Cardiac septum (tissue), 1 donor: ENCODE measurements around the gene GHITM. TPM values are rescaled to one million over a fixed set of nuclear protein-coding genes. Genes with fewer than 3 reads are reported as not detected.
A peak's percentile ranks its signal among the peaks of the same experiment; 100 is the strongest.
"Not testable (repeated sequence)": the region's sequence is repeated elsewhere in the genome, so short reads cannot be mapped to it uniquely, and the experiment has no call there.

Experiments used
- DNase-seq: peaks from one replicate; pipeline ENCODE4 v3.0.0-alpha.2; 2020; ENCODE audit warnings: low spot score
- intact Hi-C: fragments of 100-400 bp; cut with DNase I; formaldehyde crosslinking; loops from one replicate; pipeline ENCODE4 v1.14.0; 2022
- total RNA-seq: library from RNA; stranded (reverse); fragmentation: NEBNext Ultra II Directional; extraction: Animal tissue kit (Norgen Biotek cat#: 25700); gene quantifications from one replicate; pipeline ENCODE4 v1.2.1, GENCODE V29; 2021
- donor health status: DM: no; HTN: no; CAD: no.

The GHITM gene
- total RNA-seq, 1 donor from 2014 or later = 395 TPM

DNA sequence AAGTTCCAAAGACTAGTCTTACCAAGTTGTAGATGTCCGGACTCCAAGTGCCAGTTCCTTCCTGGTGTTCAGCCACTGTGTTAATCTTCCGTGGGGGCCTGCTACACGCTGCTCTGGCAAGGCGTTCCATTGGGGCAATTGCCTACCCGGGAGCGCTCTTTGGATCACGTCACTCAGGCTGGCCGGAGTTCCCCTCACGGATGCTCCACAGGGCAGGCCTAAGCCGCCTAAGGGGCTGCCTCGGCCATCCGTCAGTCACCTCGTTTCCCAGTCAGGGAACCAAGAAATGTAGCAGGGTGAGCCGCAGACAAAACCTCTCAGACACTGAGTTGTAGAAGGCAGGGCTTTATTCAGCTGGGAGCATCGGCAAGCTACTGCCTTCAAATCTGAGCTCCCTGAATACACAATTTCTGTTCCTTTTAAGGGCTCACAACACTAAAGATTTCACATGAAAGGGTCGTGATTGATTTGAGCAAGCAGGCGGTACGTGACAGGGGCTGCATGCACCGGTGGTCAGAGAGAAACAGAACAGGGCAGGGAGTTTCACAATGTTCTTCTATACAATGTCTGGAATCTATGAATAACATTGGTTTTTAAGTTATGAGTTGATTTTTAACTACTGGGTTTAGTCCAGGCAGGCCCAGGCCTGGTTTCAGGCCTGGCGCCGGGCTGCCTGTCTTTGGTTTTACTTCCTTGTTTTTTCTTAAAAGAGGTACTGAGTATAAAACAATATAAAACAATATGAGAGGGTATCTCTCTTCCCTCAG, 32.6 kb downstream of the GHITM start:
- DNase-seq, intact Hi-C loops: not testable (repeated sequence)

DNA sequence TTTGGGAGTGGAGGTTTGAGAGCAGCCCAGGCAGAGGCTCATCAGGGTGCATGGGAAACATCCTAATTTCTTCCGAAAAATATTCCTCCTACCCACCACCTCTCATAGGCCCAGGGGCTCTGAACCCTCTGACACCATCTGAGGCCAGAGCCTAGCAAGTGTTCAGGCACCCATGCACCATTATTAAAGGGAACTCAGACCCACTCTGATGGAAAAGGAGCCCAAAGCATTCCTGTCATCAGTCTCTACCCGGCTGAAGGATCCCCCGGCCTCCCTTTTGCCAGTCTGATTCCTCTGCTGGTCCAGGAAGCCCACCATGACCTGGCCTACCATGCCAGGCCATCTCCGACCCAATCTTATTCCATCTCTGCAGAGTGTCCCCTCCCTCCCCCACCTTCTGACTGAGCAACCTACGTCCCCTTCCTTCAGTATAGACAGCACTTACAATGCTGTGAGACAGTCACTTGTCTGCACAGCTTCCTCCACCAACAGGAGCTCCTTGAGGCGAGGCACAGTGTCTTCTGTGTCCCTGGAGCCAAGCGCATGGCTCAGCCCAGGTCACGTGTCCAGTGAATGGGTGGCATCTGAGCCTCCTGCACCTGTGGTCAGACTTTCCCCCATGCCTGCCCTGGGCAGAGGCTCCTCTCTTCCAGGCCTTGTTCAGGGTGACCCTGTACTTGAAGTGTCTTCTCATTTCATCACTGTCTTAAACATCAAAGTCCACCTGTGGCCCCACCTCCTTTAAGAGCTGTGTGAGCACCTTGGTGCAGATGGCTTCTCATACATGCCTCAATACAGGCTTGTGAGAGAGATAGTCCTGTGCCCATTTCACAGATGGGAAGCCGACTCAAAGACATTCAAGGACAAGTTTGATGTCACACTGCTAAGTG, 33.4 kb downstream of the GHITM start:
- peak; percentile 44 for DNase-seq
- intact Hi-C loops = no loop called here

DNA sequence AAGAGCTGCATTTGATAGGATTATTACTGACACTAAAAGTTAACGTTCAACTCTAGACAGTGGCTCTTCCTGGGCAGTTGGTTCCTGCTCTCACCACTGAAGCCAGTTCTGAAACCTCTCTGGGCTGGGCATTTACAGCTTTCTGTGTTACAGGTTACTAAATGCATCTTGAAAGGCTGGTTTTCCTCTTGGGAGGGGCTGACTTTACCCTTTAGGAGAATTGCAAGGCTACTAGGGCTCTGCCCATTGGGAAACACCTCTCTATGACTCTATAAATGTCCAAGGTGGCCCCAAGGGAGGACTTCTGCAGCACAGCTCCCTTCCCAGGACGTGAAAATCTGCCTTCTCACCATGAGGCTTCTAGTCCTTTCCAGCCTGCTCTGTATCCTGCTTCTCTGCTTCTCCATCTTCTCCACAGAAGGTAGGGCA, 34.2 kb downstream of the GHITM start, which contains the start of gene GPR15LG:
GPR15LG (plus strand) TSS at position 301 of the 429 bp plus-strand sequence; CDS start at position 352, 51 bp downstream.
- DNase-seq = peak; percentile 39
- intact Hi-C loops = no loop called here

DNA sequence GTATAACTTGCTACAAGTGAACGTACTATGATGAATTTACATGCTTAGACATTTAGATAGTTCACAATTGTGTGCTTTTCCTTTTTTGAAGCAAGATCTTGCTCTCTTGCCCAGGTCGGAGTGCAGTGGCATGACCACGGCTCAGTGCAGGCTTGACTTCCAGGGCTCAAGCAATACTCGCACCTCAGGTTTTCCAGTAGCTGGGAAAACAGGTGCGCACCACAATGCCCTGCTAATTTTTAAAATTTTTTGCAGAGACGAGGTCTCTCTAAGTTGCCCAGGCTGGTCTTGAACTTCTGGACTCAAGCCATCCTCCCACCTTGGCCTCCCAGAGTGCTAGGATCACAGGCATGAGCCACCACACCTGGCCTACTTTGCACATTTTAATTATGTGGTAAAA, 36.1 kb downstream of the GHITM start:
- DNase-seq = no peak
- intact Hi-C loops = no loop called here

GRCh38 chr10:84176351-84176750, 37.0 kb downstream of the GHITM start:
- peak; percentile 66 for DNase-seq
- intact Hi-C loops = no loop called here

DNA sequence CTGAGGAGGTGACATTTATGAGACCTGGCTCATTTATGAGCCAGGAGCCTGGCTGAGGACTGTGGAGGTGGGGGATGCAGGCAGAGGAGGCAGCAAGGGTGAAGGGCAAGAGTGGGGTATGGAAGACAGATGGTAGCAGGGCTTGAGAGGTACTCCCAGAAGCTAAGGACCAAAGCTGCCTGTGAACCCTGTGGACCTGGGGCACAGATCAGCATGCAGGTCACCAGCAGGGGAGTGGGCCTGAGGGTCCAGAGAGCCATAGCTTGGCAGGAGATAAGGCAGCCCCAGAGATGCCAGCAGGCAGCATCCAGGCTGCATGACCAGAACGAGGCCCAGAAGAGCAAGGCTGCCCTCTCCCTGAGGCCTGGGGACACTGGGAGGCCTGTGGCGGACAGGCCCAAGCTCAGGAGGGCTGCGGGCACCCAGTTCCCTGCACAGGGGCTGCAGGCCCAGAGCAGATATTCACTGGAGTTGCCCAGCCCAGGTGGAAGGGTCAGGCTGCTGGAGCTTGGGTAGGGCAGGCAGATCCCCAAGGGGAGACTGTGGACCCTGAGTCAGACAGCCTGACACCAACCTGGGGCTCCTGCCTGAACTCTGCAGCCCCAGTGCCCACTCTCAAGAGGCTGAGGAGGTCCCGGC, 37.6 kb downstream of the GHITM start:
- intact Hi-C loops = no loop called here
- peak; percentile 72 for DNase-seq

- intact Hi-C loops = no loop called here
- peak; percentile 73 for DNase-seq
Observed at GRCh38 chr10:84177541-84178141, 38.3 kb downstream of the GHITM start.

DNA sequence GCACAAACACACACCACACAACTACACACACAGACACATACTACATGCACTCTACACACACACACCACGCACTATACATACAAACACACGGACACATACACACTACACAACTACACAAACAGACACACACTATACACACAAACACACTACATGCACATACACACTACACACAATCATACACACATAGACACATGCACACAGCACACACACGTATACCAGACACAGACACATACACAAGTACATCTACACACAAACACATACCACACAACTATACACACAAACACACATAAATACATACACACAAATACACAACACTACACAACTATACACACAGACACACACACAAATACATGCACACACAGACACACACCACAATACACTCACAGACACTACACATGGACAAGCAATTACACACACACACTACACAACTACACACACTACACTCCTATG, 38.9 kb downstream of the GHITM start:
- intact Hi-C loops = no loop called here
- DNase-seq = no peak

DNA sequence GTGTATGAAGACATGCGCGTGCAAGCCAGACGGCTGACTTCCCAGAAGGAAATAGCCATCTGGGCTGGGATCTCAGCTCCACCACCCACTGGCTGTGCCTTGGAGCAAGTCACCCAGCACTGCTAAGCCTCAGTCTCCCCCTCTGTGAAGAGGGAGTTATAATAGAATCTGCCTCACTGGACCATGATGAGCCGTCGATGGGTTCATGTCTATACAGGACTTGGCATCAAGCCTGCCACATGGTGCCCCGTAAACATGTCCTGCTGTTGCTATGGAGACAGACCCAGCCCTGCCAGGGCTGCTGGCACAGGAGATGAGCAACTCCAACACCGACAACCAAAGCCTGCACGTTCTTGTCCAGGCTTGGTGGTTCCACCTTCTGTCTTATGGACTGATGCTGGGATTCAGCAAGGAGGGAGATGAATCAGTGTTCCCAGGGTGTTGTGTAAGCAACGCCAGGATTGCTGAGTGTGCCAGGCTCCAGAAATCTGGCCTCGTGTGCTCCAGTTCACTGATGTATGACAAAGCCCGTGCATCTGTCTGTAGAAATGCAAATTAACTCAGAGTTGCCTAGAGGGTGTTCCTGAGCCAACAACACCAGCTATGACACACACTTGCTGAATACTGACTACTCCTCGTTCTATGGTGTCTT, 39.9 kb downstream of the GHITM start:
- intact Hi-C loops = no loop called here

DNA sequence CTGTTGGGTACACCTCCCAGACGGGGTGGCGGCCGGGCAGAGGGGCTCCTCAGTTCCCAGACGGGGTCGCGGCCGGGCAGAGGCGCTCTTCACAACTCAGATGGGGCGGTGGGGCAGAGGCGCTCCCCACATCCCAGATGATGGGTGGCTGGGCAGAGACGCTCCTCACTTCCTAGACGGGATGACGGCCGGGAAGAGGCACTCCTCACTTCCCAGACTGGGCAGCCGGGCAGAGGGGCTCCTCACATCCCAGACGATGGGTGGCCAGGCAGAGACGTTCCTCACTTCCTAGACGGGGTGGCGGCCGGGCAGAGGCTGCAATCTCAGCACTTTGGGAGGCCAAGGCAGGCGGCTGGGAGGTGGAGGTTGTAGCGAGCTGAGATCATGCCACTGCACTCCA, 41.1 kb downstream of the GHITM start:
- intact Hi-C loops = not testable (repeated sequence)
- peak; percentile 14 for DNase-seq

More for the DNA sequence above, 39.9 kb downstream of the GHITM start:
- peak; percentile 51 for DNase-seq

DNA sequence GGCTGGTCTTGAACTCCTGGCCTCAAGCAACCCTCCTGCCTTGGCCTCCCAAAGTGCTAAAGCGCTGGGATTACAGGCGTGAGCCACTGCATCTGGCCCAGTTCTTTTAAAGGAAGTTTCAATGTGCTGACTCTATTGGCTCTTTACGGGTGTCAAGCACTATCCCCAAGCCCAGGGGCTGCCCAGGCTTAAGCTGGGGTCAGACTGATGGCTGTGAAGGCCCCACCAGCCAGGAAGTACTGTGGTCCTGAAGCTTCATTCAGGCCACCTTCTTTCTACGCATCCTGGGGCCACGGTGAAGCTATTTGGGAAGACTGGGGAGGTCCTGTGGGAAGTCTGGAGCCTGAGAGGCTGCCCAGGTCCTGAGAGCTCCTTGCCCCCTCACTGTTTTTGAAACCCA, 42.3 kb downstream of the GHITM start:
- intact Hi-C loops = no loop called here
- DNase-seq = no peak

DNA sequence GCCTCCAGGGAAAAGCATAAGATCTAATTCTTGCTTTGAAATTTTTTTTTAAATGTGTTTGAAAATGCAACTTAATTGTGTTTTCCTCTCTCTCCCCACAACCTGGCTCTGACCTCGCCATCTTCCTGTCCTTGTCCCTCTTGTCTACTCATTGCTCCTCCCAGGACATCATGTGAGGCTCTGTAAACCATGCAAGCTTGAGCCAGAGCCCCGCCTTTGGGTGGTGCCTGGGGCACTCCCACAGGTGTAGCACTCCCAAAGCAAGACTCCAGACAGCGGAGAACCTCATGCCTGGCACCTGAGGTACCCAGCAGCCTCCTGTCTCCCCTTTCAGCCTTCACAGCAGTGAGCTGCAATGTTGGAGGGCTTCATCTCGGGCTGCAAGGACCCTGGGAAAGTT, 45.2 kb downstream of the GHITM start:
- DNase-seq = peak; percentile 39
- intact Hi-C loops = no loop called here

- peak; percentile 64 for DNase-seq
- intact Hi-C loops = no loop called here
Observed at GRCh38 chr10:84185526-84186175, 46.3 kb downstream of the GHITM start.

- intact Hi-C loops = no loop called here
Observed at GRCh38 chr10:84188815-84189214, 49.5 kb downstream of the GHITM start.

GRCh38 chr10:84190621-84191020, 51.3 kb downstream of the GHITM start:
- DNase-seq = no peak

More at GRCh38 chr10:84188815-84189214, 49.5 kb downstream of the GHITM start:
- peak; percentile 47 for DNase-seq

GRCh38 chr10:84191106-84191505, 51.8 kb downstream of the GHITM start:
- intact Hi-C loops = no loop called here
- DNase-seq = peak; percentile 12

More at GRCh38 chr10:84190621-84191020, 51.3 kb downstream of the GHITM start:
- intact Hi-C loops = no loop called here

DNA sequence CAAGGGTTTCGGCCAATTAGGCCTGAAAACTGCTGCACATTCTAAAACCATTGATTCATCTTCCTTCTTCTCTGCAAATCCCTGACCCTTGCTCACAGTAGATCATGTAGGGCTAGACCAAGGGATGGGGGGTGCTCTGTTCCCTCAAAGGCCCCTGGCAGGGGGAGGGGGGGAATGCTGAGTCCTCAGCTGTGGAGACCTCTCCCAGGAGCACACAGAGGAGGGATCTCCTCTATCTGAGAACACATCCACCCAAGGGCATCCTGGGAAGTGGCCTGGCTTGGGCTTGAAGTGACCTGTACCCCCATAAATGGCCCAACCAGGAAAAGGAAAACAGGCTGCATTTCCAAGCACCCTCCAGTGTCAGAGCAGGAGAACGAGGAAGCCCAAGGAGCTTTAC, 54.0 kb downstream of the GHITM start:
- no peak for DNase-seq
- intact Hi-C loops = no loop called here

- DNase-seq = peak; percentile 31
- intact Hi-C loops = no loop called here
Observed at GRCh38 chr10:84193846-84194423, 54.6 kb downstream of the GHITM start.
